Measurements from ENCODE around the gene CD81. TPM values are rescaled to one million over a fixed set of nuclear protein-coding genes. Genes with fewer than 3 reads are reported as not detected.

Gene CD81
- total and polyA plus RNA-seq, 2 donors, result 59.8 to 179 TPM

DNA sequence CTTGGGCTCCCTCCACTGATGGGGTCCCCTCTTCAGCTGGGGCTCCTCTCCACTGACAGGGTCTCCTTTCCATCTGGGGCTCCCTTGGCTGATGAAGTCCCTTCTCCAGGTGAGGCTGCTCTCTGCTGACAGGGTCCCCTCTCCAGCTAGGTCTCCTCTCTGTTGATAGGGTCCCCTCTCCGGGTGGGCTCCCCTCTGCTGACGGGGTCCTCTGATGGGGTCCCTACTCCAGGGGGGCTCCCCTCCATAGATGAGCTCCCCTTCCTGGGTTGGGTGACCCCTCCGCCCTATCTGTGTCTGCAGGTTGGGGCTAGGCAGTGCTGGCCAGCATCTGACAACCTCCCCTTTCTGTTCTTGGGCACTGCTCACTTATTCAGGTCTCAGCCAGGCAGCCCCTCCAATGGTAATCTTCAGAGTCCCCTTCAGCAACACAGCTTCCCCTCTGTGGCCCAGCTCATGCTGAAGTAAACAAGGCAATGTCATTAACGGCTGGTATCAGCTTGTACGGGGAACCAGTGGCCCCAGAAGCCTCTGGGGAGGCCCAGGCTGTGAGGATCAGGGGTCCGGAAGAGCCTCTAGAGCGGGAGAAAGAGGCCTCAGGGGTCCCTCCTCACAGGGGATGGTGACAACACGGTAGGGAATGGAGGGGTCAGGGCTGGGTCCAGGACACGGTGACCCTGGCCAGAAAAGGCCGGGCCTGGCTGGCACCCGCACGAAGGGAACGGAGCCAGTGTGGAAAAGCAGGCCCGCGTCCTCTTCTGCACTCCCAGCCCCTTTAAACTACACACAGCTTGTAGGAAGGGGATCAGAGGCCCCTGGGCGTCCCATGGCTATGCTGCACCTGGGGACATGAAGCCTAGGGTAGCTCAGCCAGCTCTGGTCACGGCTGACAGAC lies 9.6 kb upstream of the CD81 start:
- Histone ChIP-seq H3K27me3 (ENCODE audit: control insufficient read depth in 2 of 2, insufficient read depth in 1 of 2, low read length in 1 of 2) (no peaks in the 10 kb centered on the region), H3K4me3 (ENCODE audit: low read length in 2 of 2) (no peak overlapping the region), H3K4me1 (ENCODE audit: control insufficient read depth in 2 of 2, insufficient read depth in 2 of 2, low read length in 2 of 2) (no peaks in the 10 kb centered on the region), H3K27ac (ENCODE audit: low read depth in 1 of 2, low read length in 1 of 2) (no peak overlapping the region), H3K9me3 (ENCODE audit: control insufficient read depth in 2 of 2, insufficient read depth in 1 of 2, low read length in 1 of 2) (no peaks in the 10 kb centered on the region), H3K36me3 (ENCODE audit: control insufficient read depth in 2 of 2, insufficient read depth in 2 of 2, low read length in 1 of 2) (no peaks in the 10 kb centered on the region)
- 92% methylated on average over 17 of the region's 17 CpGs for WGBS
- no peak for DNase-seq (ENCODE audit: low read depth in 6 of 9, low spot score in 9 of 9)

DNA sequence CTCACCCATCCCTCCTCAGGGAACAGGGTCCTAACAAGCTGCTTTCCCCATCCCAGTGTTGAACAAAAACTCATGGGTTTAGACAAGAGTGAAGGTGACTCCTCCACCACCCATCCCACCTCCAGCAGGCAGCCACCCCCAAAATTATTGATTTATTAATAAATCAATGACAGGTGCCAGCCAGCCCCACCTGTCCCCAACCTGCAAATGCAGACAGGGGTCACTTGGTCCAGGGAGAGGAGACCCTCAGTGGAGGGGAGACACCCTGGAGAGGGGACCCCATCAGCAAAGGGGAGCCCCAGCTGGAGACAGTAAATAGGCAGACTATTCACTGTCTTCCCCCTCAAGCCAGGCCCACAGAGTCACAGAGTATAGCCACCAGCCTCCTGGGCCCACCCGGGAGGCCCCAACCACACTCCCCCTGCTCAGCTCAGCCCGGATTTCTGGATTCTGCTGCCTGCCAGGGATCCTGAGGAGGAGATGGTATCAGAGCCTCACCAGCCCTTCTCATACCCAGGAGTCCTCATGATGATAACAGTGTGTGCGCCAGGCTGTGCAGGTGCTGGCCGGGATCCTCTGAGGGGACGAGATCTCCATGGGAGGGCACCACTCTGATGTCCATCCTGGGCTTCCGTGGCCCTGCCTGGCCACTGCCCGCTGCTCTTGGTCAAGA lies 8.8 kb upstream of the CD81 start:
- Histone ChIP-seq H3K36me3 (ENCODE audit: control insufficient read depth in 2 of 2, insufficient read depth in 2 of 2, low read length in 1 of 2) (no peaks in the 10 kb centered on the region), H3K9me3 (ENCODE audit: control insufficient read depth in 2 of 2, insufficient read depth in 1 of 2, low read length in 1 of 2) (no peaks in the 10 kb centered on the region), H3K27me3 (ENCODE audit: control insufficient read depth in 2 of 2, insufficient read depth in 1 of 2, low read length in 1 of 2) (no peaks in the 10 kb centered on the region), H3K27ac (ENCODE audit: low read depth in 1 of 2, low read length in 1 of 2) (no peak overlapping the region), H3K4me3 (ENCODE audit: low read length in 2 of 2) (no peak overlapping the region), H3K4me1 (ENCODE audit: control insufficient read depth in 2 of 2, insufficient read depth in 2 of 2, low read length in 2 of 2) (no peaks in the 10 kb centered on the region)
- 94% methylated on average over 7 of the region's 7 CpGs for WGBS
- no peak for DNase-seq (ENCODE audit: low read depth in 6 of 9, low spot score in 9 of 9)

DNA sequence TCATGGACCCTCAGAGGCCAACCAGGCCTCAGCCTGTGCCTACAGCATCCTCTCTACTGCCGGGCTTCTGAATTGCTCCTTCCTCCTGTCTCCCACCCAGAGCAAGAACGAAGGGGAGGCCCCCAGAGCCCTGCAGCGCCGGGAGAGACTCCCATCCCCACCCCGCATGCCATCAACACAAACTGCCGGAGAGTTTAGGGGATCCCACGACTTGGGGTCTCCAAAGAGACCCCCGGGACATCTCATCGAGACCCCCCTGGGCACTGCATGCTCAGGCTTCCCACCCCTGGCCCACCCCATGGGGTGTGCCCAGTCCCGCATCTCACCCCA lies 8.3 kb upstream of the CD81 start:
- H3K36me3 ChIP-seq (ENCODE audit: control insufficient read depth in 2 of 2, insufficient read depth in 2 of 2, low read length in 1 of 2), result no peaks in the 10 kb centered on the region
- H3K4me1 ChIP-seq (ENCODE audit: control insufficient read depth in 2 of 2, insufficient read depth in 2 of 2, low read length in 2 of 2), result no peaks in the 10 kb centered on the region
- H3K27me3 ChIP-seq (ENCODE audit: control insufficient read depth in 2 of 2, insufficient read depth in 1 of 2, low read length in 1 of 2), result no peaks in the 10 kb centered on the region
- H3K27ac ChIP-seq (ENCODE audit: low read depth in 1 of 2, low read length in 1 of 2), result no peak overlapping the region
- no peak for DNase-seq (ENCODE audit: low read depth in 6 of 9, low spot score in 9 of 9)
- H3K9me3 ChIP-seq (ENCODE audit: control insufficient read depth in 2 of 2, insufficient read depth in 1 of 2, low read length in 1 of 2), result no peaks in the 10 kb centered on the region
- 97% methylated on average over 10 of the region's 10 CpGs for WGBS
- no peak overlapping the region for H3K4me3 ChIP-seq (ENCODE audit: low read length in 2 of 2)

- no peak for DNase-seq (ENCODE audit: low read depth in 6 of 9, low spot score in 9 of 9)
- Histone ChIP-seq H3K27me3 (ENCODE audit: control insufficient read depth in 2 of 2, insufficient read depth in 1 of 2, low read length in 1 of 2) (no peaks in the 10 kb centered on the region), H3K9me3 (ENCODE audit: control insufficient read depth in 2 of 2, insufficient read depth in 1 of 2, low read length in 1 of 2) (no peaks in the 10 kb centered on the region), H3K27ac (ENCODE audit: low read depth in 1 of 2, low read length in 1 of 2) (no peak overlapping the region), H3K4me1 (ENCODE audit: control insufficient read depth in 2 of 2, insufficient read depth in 2 of 2, low read length in 2 of 2) (no peaks in the 10 kb centered on the region), H3K4me3 (ENCODE audit: low read length in 2 of 2) (no peak overlapping the region), H3K36me3 (ENCODE audit: control insufficient read depth in 2 of 2, insufficient read depth in 2 of 2, low read length in 1 of 2) (no peaks in the 10 kb centered on the region)
- WGBS, result 96% methylated on average over 12 of the region's 12 CpGs
Observed at GRCh38 chr11:2369320-2369719, 7.8 kb upstream of the CD81 start.

DNA sequence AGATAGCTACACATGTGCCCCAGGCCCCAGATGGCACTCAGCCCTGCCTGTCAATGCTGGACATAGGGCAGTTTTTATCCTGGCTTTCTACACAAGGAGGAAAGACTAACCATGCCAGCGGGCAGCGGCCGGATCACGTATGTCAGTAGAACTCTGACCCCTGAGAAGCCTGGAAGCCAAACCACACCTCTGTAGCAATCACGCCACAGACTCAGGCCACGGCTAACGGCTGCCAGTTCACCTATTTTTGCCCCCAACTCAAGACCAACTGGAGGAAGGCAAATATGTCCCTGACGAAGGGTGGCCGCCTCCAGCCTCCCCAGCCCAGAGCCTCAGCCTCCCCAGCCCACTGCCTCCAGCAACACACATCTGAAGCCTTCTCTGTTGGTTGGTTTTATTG lies 7.2 kb upstream of the CD81 start:
- Histone ChIP-seq H3K27ac (ENCODE audit: low read depth in 1 of 2, low read length in 1 of 2) (no peak overlapping the region), H3K4me3 (ENCODE audit: low read length in 2 of 2) (no peak overlapping the region), H3K4me1 (ENCODE audit: control insufficient read depth in 2 of 2, insufficient read depth in 2 of 2, low read length in 2 of 2) (no peaks in the 10 kb centered on the region), H3K36me3 (ENCODE audit: control insufficient read depth in 2 of 2, insufficient read depth in 2 of 2, low read length in 1 of 2) (no peaks in the 10 kb centered on the region), H3K9me3 (ENCODE audit: control insufficient read depth in 2 of 2, insufficient read depth in 1 of 2, low read length in 1 of 2) (no peaks in the 10 kb centered on the region), H3K27me3 (ENCODE audit: control insufficient read depth in 2 of 2, insufficient read depth in 1 of 2, low read length in 1 of 2) (no peaks in the 10 kb centered on the region)
- DNase-seq (ENCODE audit: low read depth in 6 of 9, low spot score in 9 of 9), result no peak
- WGBS, result 90% methylated on average over 9 of the region's 9 CpGs

DNA sequence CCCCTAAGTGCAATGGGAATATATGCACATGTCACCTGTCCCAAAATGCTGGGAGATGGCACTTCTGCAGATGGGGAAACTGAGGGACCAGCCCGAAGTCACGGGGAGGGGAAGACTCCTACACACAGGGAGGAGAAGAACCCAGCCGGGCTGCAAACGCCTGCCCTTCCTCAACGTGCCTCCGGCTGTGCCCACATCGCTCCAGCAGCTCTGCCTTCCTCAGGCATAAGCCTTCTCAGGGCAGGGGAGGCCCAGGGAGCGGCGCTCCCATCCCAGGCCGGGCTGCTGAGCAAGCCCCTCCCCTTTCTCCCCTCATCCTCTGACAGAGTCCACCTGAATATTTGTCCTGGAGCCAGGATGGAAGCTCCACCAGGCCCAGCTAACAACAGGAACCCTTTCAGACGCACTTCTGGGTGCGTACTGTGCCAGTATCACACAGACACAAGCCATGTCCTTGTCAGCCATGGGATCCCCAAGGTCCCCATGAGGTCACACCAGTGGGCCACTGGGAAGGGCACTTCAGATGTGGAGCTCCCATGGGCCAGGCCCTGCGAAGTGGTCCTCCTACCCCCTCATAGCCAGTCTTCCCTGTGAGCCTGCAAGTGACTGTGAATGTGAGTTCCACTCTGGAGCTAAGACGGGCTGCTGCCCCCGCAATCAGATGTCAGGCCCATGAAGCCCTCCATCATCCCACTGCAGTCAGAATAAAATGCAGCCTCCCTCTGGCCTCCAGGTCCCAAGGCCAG lies 2.5 kb upstream of the CD81 start:
- no peak overlapping the region for H3K27ac ChIP-seq (ENCODE audit: low read depth in 1 of 2, low read length in 1 of 2)
- no peaks in the 10 kb centered on the region for H3K27me3 ChIP-seq (ENCODE audit: control insufficient read depth in 2 of 2, insufficient read depth in 1 of 2, low read length in 1 of 2)
- H3K4me3 ChIP-seq (ENCODE audit: low read length in 2 of 2), result no peak overlapping the region
- 99% methylated on average over 15 of the region's 15 CpGs for WGBS
- no peak for DNase-seq (ENCODE audit: low read depth in 6 of 9, low spot score in 9 of 9)
- no peaks in the 10 kb centered on the region for H3K36me3 ChIP-seq (ENCODE audit: control insufficient read depth in 2 of 2, insufficient read depth in 2 of 2, low read length in 1 of 2)
- peaks cover 17% of the 10 kb centered on the region in 2 donors for H3K4me1 ChIP-seq (ENCODE audit: control insufficient read depth in 2 of 2, insufficient read depth in 2 of 2, low read length in 2 of 2)
- H3K9me3 ChIP-seq (ENCODE audit: control insufficient read depth in 2 of 2, insufficient read depth in 1 of 2, low read length in 1 of 2), result no peaks in the 10 kb centered on the region

DNA sequence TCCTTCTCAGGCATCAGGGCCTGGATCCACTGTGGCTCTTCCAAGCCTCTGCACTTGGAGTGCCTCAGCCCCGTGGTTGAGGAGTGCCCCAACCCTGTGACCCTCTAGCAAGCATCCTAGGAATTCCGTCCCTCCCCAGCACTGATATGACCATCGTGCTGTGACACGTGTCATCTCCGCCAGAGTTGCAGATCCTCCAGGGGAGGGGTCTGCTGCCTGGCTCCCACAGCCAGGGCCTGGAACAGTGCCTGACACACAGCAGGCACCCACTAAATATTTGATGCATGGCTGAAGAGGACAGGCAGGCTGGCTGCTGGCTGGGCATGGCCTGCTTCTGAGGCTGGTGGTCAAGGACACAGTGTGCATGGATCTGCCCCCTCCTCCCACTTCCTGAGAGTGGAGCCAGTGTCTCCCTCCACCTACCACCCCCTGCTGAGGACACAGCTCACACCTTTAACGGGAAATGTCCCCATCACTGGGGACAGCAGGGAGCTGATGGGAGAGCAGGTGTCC lies 1.7 kb upstream of the CD81 start:
- Histone ChIP-seq H3K9me3 (ENCODE audit: control insufficient read depth in 2 of 2, insufficient read depth in 1 of 2, low read length in 1 of 2) (no peaks in the 10 kb centered on the region), H3K27ac (ENCODE audit: low read depth in 1 of 2, low read length in 1 of 2) (no peak overlapping the region), H3K4me3 (ENCODE audit: low read length in 2 of 2) (no peak overlapping the region), H3K36me3 (ENCODE audit: control insufficient read depth in 2 of 2, insufficient read depth in 2 of 2, low read length in 1 of 2) (peaks cover 0 to 7% of the 10 kb centered on the region in 2 donors), H3K4me1 (ENCODE audit: control insufficient read depth in 2 of 2, insufficient read depth in 2 of 2, low read length in 2 of 2) (peaks cover 22 to 23% of the 10 kb centered on the region in 2 donors), H3K27me3 (ENCODE audit: control insufficient read depth in 2 of 2, insufficient read depth in 1 of 2, low read length in 1 of 2) (no peaks in the 10 kb centered on the region)
- 95% methylated on average over 6 of the region's 6 CpGs for WGBS
- DNase-seq (ENCODE audit: low read depth in 6 of 9, low spot score in 9 of 9), result no peak

- H3K9me3 ChIP-seq (ENCODE audit: control insufficient read depth in 2 of 2, insufficient read depth in 1 of 2, low read length in 1 of 2), result peaks cover 1 to 3% of the 10 kb centered on the region in 2 donors
- peaks cover 22 to 29% of the 10 kb centered on the region in 2 donors for H3K4me1 ChIP-seq (ENCODE audit: control insufficient read depth in 2 of 2, insufficient read depth in 2 of 2, low read length in 2 of 2)
- H3K27me3 ChIP-seq (ENCODE audit: control insufficient read depth in 2 of 2, insufficient read depth in 1 of 2, low read length in 1 of 2), result no peaks in the 10 kb centered on the region
- no peak overlapping the region for H3K27ac ChIP-seq (ENCODE audit: low read depth in 1 of 2, low read length in 1 of 2)
- H3K36me3 ChIP-seq (ENCODE audit: control insufficient read depth in 2 of 2, insufficient read depth in 2 of 2, low read length in 1 of 2), result peaks cover 0 to 11% of the 10 kb centered on the region in 2 donors
- H3K4me3 ChIP-seq (ENCODE audit: low read length in 2 of 2), result no peak overlapping the region
- 94% methylated on average over 16 of the region's 16 CpGs for WGBS
- DNase-seq (ENCODE audit: low read depth in 6 of 9, low spot score in 9 of 9), result no peak
Observed at GRCh38 chr11:2375964-2376551, 1.1 kb upstream of the CD81 start.

Data from thymus (tissue), 11 donors.